ENCODE results near the gene OTP.
"Not testable (repeated sequence)": the region's sequence is repeated elsewhere in the genome, so short reads cannot be mapped to it uniquely, and the experiment has no call there.

The OTP gene

GRCh38 chr5:77621440-77621839 is 17.1 kb downstream of the OTP start:
- ChIA-PET POLR2A (interaction anchor here (1.0 kb wide), 1 partner anchor 9 kb away, joined by 4 read pairs; no protein-coding TSS in a partner anchor), CTCF (interaction anchor here (0.6 to 1.4 kb wide), 2 partner anchors 9 to 213 kb away, joined by 4 to 6 read pairs; no protein-coding TSS in a partner anchor)
- TF ChIP-seq ELF4 (IDR thresholded peaks at IDR 0.05), result no peak
- no peak for TF ChIP-seq L3MBTL2 (conservative IDR thresholded peaks at IDR 0.05)
- no peak for TF ChIP-seq SP1 (IDR thresholded peaks at IDR 0.05)
- TF ChIP-seq CTBP1 (IDR thresholded peaks at IDR 0.05; ENCODE audit: borderline replicate concordance), result no peak
- TF ChIP-seq ZNF384 (IDR thresholded peaks at IDR 0.05), result no peak
- no peak for DNase-seq (ENCODE audit: extremely low spot score)

DNA sequence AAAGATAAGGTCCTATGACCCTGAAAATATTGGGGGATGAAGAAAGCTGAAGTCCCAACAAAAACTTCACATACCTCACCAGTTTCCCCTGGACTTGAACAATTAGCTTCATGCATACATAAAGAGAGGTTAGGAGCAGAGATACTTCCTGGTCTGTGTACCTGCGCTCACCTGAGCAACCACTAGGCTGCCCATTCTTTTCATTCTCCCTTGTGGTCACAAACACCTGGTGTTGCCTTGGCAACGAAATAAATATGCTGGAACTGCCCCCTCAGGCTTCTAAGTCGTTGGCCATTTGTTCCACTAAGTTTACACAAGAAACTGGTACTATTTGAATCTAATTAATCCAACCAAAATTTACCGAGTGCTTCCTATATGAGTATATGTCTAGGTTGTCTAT is 18.1 kb downstream of the OTP start:
- no peak for TF ChIP-seq ELF4 (IDR thresholded peaks at IDR 0.05)
- no peak for TF ChIP-seq SUZ12 (IDR thresholded peaks at IDR 0.05)
- no peak for TF ChIP-seq FOXK2 (IDR thresholded peaks at IDR 0.05)
- no peak for TF ChIP-seq PKNOX1 (IDR thresholded peaks at IDR 0.05)
- no peak for TF ChIP-seq HDGF (IDR thresholded peaks at IDR 0.05; ENCODE audit: borderline replicate concordance)
- TF ChIP-seq SP1 (IDR thresholded peaks at IDR 0.05), result no peak
- TF ChIP-seq BHLHE40 (IDR thresholded peaks at IDR 0.05; ENCODE audit: borderline replicate concordance), result no peak
- POLR2A ChIA-PET, result interaction anchor here (2.9 kb wide), 1 partner anchor 10 kb away, joined by 15 read pairs; no protein-coding TSS in a partner anchor
- no peak for DNase-seq (ENCODE audit: extremely low spot score)
- CTCF ChIA-PET, result no interaction called here

GRCh38 chr5:77616920-77617319 is 21.6 kb downstream of the OTP start:
- CTCF ChIA-PET, result no interaction called here
- TF ChIP-seq BHLHE40 (IDR thresholded peaks at IDR 0.05; ENCODE audit: borderline replicate concordance) (no peak), TARDBP (IDR thresholded peaks at IDR 0.05) (no peak), CTBP1 (IDR thresholded peaks at IDR 0.05; ENCODE audit: borderline replicate concordance) (no peak), L3MBTL2 (conservative IDR thresholded peaks at IDR 0.05) (no peak), SUZ12 (IDR thresholded peaks at IDR 0.05) (no peak), SP1 (IDR thresholded peaks at IDR 0.05) (no peak), NFRKB (IDR thresholded peaks at IDR 0.05) (no peak), HDGF (IDR thresholded peaks at IDR 0.05; ENCODE audit: borderline replicate concordance) (no peak), FOXA1 (IDR thresholded peaks at IDR 0.05) (no peak), PKNOX1 (IDR thresholded peaks at IDR 0.05) (no peak), ELF4 (IDR thresholded peaks at IDR 0.05) (no peak)
- no peak for DNase-seq (ENCODE audit: extremely low spot score)
- POLR2A ChIA-PET, result no interaction called here

- POLR2A ChIA-PET; DNase-seq (ENCODE audit: extremely low spot score); CTCF ChIA-PET: not testable (repeated sequence)
Observed at GRCh38 chr5:77608927-77609326, 29.6 kb downstream of the OTP start.

DNA sequence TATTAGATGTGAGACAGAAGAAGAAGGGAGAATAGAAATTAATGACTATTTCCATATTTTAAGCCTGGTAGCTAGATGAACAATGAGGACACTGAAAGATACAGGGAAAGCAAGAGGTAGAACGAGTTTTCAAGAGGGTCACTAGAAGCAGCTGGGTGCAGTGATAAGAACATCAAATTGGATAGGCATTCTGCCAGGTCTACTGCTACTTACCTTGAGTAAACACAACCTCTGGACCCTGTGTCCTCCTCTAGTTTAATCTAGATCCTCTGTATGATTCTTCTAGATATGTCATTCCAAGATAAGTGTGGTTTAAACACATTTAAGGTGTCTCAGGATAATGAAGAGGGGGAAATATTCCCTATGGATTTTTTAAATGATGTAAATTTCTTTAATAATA is 31.2 kb downstream of the OTP start:
- POLR2A ChIA-PET, result no interaction called here
- no peak for DNase-seq (ENCODE audit: extremely low spot score)
- TF ChIP-seq BHLHE40 (IDR thresholded peaks at IDR 0.05; ENCODE audit: borderline replicate concordance) (no peak), ARNT (IDR thresholded peaks at IDR 0.05) (no peak), ELF4 (IDR thresholded peaks at IDR 0.05) (no peak), CTBP1 (IDR thresholded peaks at IDR 0.05; ENCODE audit: borderline replicate concordance) (no peak), HDGF (IDR thresholded peaks at IDR 0.05; ENCODE audit: borderline replicate concordance) (no peak), TARDBP (IDR thresholded peaks at IDR 0.05) (no peak), FOXM1 (IDR thresholded peaks at IDR 0.05; ENCODE audit: borderline replicate concordance) (no peak), LEF1 (IDR thresholded peaks at IDR 0.05; ENCODE audit: borderline replicate concordance) (no peak), ZNF384 (IDR thresholded peaks at IDR 0.05) (no peak), FOXA1 (IDR thresholded peaks at IDR 0.05) (no peak), FOXK2 (IDR thresholded peaks at IDR 0.05) (no peak), SP1 (IDR thresholded peaks at IDR 0.05) (no peak), NFRKB (IDR thresholded peaks at IDR 0.05) (no peak), SUZ12 (IDR thresholded peaks at IDR 0.05) (no peak), PKNOX1 (IDR thresholded peaks at IDR 0.05) (no peak), L3MBTL2 (conservative IDR thresholded peaks at IDR 0.05) (no peak)
- CTCF ChIA-PET, result no interaction called here

- DNase-seq (ENCODE audit: extremely low spot score), result no peak
- TF ChIP-seq SUZ12 (IDR thresholded peaks at IDR 0.05) (no peak), TARDBP (IDR thresholded peaks at IDR 0.05) (no peak), L3MBTL2 (conservative IDR thresholded peaks at IDR 0.05) (no peak), ZNF384 (IDR thresholded peaks at IDR 0.05) (no peak), FOXK2 (IDR thresholded peaks at IDR 0.05) (no peak), SP1 (IDR thresholded peaks at IDR 0.05) (no peak), HDGF (IDR thresholded peaks at IDR 0.05; ENCODE audit: borderline replicate concordance) (no peak), ARNT (IDR thresholded peaks at IDR 0.05) (no peak), FOXA1 (IDR thresholded peaks at IDR 0.05) (no peak), PKNOX1 (IDR thresholded peaks at IDR 0.05) (no peak), FOXM1 (IDR thresholded peaks at IDR 0.05; ENCODE audit: borderline replicate concordance) (no peak), BHLHE40 (IDR thresholded peaks at IDR 0.05; ENCODE audit: borderline replicate concordance) (no peak)
- POLR2A ChIA-PET, result no interaction called here
- CTCF ChIA-PET, result no interaction called here
Observed at GRCh38 chr5:77606279-77606678, 32.2 kb downstream of the OTP start.
